Activated CD8-positive, alpha-beta memory T cell treated with anti-CD3 and anti-CD28 coated beads, Interleukin-2, amount 50 U/mL, for 4 hours (primary cell): ENCODE measurements around the gene SLC25A30.
A peak's percentile ranks its signal among the peaks of the same experiment; 100 is the strongest.
"Not testable (repeated sequence)": the region's sequence is repeated elsewhere in the genome, so short reads cannot be mapped to it uniquely, and the experiment has no call there.

Experiments used
- DNase-seq: peaks from one replicate; pipeline ENCODE4 v3.0.0-alpha.2; 2020

Gene SLC25A30

GRCh38 chr13:45426056-45426841, 8.1 kb upstream of the SLC25A30 start:
- not testable (repeated sequence) for DNase-seq

DNA sequence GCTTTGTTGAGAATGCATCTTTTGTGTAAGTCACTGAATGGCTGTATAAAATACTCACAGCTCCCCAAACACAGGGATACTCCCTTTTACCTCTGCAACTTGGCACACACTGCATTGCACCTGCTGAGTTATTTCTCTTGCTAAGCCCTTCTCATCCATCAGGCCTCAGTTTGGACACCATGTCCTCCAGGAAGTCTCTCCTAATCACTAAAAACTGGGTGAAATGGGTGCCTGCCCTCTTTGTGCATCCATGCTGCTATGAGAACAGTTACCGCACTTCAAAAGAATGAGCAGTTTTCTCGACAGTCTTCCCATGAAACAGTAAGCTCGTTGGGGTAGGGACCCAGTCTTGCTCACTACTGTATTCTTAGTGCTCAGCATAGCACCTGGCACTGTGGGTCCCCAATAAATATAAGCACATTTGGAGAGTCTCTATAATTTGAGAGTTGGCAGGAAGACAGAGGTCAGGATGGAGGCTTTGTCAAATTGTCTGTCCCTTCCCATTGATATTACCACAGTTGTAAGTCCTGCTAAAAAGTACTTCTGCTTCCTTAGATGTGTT, 4.6 kb upstream of the SLC25A30 start:
- DNase-seq = no peak

DNA sequence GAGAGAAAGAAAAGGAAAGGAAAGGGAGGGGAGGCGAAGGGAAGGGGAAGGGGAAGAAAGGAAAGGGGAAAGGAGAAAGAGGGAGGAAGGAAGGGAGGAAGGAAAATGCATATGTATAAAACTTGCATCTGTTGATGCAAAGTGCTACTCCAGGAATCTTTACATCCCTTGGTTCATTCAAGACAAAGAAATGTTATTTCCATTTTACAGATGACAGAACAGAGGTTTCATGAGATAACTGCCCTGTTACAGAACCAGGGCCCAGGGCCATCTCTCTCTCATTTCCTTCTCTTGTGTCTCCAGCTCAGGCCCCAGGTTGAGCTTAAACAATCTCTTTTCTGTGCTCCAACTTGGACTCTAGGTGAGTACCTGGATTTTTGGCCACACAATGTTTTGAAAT, 1.8 kb upstream of the SLC25A30 start:
- no peak for DNase-seq

DNA sequence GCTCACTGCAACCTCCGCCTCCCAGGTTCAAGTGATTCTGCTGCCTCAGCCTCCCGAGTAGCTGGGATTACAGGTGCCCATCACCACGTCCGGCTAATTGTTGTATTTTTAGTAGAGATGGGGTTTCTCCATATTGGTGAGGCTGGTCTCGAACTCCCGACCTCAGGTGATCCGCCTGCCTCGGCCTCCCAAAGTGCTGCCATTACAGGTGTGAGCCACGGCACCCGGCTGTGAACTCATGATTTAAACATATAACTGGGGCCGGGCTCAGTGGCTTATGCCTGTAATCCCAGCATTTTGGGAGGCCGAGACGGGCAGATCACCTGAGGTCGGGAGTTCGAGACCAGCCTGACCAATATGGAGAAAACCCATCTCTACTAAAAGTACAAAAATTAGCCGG, 1.2 kb upstream of the SLC25A30 start:
- not testable (repeated sequence) for DNase-seq

DNA sequence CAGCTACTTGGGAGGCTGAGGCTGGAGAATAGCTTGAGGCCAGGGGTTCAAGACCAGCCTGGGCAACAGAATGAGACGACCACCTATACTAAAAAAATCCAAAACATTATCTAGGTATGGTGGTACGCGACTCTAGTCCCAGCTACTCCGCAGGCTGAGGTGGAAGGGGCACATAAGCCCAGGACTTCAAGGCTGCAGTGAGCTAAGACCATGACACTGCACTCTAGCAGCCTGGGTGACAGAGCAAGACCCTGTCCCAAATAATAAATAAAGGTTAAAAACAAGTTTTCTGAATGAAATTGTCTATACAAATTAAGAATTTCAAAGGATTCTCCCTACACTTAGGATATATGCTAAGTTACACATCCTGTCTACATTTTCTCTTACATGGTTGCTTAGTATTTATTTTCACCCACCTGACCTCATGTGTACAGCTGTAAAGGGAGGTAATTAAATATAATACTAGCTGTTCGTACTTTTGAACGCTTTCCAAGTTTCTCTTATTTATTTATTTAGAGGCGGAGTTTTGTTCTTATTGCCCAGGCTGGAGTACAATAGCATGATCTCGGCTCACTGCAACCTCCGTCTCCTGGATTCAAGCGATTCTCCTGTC, 1.6 kb downstream of the SLC25A30 start:
- DNase-seq = no peak

DNA sequence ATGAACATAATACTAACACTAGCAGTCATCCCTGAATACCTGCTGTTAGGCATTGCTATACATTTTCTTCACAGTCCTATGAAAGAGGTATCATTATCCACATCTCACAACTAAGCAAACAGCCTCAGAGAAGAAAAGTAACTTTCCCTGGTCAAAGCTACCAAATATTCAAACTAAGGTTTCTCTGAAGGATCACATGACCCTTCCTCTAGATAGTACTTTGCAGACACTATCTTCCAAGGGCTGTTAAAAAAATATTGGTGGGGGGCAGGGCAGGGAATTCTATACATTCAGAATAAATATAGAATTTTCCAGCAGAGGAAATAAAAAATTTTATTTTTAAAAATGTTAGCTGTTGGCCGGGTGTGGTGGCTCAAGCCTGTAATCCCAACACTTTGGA, 3.1 kb downstream of the SLC25A30 start:
- no peak for DNase-seq

GRCh38 chr13:45413826-45414307, 4.3 kb downstream of the SLC25A30 start:
- no peak for DNase-seq

DNA sequence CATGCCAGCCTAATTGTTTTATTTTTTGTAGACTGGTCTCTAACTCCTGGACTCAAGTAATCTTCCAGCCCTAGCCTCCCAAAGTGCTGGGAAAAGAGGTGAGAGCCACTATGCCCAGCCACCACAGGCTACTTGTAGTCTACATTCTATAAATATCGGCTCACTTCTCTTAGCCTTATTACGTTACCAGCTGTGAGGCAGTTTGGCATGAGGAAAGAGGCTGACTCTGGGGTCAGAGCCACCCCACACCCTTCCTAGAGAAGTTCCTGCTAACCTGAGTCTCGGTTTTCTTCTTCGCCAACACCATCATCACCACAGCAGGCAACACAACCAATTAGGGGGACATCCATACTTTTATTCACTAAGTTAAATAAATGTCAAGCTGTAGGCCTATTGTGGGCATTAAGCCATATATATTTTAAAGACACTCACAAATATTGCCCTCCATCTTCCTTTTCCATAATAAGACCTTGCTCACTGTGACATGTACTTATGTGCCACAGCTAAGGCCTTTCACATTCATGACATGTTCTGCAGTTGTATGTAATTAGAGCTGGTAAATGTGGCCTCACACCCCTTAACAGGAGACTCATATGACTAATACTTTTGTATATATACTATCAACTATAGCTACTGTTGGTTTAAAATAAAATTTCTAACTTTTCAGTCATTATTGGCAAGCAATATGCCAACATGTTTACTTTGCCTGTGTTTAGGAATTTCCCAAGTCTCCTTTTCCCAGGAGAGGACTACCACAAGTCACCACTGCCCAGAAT, 5.7 kb downstream of the SLC25A30 start:
- DNase-seq = no peak

DNA sequence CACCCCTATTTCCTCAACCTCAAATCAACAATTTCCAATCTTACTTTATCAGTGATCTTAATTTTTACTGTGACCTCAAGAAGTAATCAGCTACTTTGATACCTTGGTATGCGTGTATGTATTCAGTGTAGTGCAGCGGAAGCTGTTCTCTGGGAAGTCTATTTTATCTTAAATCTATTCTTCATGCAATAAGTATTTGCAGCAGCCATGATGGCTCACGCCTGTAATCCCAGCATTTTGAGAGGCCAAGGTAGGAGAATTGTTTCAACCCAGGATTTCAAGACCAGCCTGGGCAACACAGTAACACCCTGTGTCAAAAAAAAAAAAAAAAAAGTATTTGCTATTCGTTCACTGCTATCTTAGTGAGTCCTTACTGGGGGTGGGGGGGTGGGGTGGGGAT, 6.5 kb downstream of the SLC25A30 start:
- no peak for DNase-seq

- DNase-seq = no peak
Observed at GRCh38 chr13:45411221-45411620, 7.0 kb downstream of the SLC25A30 start.

- no peak for DNase-seq
Observed at GRCh38 chr13:45410466-45410865, 7.7 kb downstream of the SLC25A30 start.

GRCh38 chr13:45410001-45410400, 8.2 kb downstream of the SLC25A30 start:
- DNase-seq = no peak

DNA sequence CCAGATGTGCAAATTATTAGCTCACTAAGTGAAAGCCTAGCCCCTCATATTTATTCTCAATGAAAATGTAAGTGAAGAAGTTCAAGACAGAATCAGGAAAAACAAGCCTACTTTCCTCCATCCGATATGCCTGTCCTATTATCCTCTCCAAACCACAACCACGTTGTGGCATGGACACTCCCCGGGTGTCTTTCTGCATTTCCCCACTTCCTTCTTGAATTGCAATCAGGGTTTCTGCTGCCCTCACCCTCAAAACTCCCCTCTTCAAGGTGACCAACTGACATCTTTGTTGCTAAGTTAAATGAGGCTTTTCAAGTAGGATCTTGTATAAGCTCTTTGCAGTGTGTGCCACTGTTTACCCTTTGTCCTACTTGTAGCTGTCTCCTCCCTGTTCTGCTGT, 11.8 kb downstream of the SLC25A30 start:
- no peak for DNase-seq

- DNase-seq = no peak
Observed at GRCh38 chr13:45403081-45403480, 15.1 kb downstream of the SLC25A30 start.

DNA sequence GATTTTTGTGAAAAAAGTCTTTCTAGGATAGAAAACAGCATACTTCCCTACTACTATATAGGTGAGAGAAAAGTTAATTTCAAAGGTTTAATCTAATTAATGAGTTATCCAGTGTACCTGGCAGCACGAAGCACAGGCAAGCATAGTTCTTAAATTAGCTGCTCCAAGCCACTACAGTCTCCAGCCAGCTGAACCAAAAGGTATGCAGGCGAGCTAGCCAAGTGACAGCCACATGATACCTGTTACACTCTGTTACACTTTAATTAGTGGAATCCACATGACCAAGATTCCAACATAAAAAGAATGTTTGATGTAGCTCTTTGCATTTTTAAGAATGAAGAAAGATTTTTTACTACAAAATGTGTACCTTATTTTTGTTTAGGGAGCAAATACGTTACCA, 15.5 kb downstream of the SLC25A30 start:
- no peak for DNase-seq

- DNase-seq = no peak
Observed at GRCh38 chr13:45401314-45401713, 16.9 kb downstream of the SLC25A30 start.

- DNase-seq = peak; percentile 26
Observed at GRCh38 chr13:45398877-45399276, 19.3 kb downstream of the SLC25A30 start.

DNA sequence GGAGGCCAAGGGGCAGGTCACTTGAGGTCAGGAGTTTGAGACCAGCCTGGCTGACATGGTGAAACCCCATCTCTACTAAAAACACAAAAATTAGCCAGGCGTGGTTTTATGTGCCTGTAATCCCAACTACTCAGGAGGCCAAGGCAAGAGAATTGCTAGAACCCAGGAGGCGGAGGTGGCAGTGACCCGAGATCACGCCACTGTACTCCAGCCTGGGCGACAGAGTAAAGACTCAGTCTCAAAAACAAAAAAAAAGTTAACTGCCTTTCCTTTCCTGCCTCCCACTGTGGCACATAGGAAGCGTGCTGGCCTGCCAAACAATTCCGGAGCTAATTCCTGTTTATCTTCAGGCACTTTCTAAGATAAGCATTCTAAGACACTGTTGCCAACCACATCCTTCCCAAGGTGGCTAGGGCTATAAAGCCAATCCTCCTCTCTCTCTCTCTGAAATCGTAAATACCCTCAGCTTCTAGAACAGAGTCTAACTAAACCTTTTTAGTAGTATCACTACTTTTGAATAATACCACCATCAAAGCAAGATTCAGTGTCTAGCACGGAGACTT, 21.6 kb downstream of the SLC25A30 start:
- DNase-seq = no peak

DNA sequence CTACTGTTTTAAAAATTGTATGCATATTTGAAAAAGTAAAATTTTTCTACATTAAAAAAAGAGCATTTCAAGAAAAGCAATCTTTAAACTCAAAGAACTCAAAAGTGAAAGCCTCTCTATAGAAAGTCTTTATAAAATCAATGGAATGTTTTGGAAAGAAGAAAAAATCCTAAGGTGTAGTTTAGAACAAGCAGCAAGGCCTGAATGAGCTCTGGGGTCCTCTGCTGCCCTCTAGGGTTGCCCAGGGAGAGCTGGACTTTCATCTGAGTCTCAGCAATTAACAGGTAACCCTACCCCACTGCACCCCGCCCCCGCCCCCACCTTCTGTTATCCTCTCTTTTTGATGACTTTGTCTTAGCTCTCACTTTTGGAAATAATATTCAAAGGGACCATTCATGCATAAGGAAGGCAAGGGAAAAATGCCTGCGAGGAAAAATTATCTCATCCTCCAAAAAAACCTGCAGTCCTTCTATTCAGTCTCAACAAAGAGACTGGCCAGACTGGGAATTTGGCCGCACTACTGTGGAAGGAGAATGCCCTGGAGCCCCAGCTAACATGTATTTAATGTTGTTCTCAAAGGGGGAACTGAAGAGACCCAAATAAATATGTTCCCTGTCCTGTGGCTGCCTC, 24.1 kb downstream of the SLC25A30 start:
- peak; percentile 25 for DNase-seq

GRCh38 chr13:45392811-45393210, 25.4 kb downstream of the SLC25A30 start:
- DNase-seq = no peak

DNA sequence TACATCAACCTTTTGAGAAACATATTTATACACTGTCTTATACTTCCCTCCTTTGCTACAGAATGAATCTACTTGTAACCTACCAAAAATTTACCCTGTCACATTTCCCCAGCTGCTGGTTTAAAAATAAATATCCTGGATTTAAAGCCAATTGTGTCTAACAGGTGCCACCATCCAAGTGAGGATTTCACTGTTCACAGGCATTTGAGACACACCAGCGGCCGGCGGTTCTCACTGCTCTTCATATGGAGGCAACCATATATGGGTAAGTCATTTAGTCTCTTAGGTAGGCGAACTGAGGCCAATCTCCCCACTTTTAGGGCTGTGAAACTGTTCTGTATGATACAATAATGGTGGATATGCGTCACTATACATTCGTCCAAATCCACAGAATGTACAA, 26.2 kb downstream of the SLC25A30 start:
- DNase-seq = no peak

GRCh38 chr13:45391128-45391527, 27.0 kb downstream of the SLC25A30 start:
- not testable (repeated sequence) for DNase-seq

GRCh38 chr13:45390348-45390747, 27.8 kb downstream of the SLC25A30 start:
- DNase-seq = not testable (repeated sequence)
